Vagina (tissue), 2 donors: ENCODE measurements around the gene C1QTNF8. TPM values are rescaled to one million over a fixed set of nuclear protein-coding genes. Genes with fewer than 3 reads are reported as not detected.

ENCODE experiments used
- DNase-seq, 2 donors: peaks; one replicate each; pipeline ENCODE4 v3.0.0-alpha.2; 2017; ENCODE audit errors: extremely low spot score in 2 of 2
- H3K27ac ChIP-seq: fragments of 200-600 bp; sonication (generic); one replicate; pipeline ENCODE4 v1.5.1; 2019
- H3K27me3 ChIP-seq: fragments of 200-600 bp; sonication (generic); one replicate; pipeline ENCODE4 v1.5.1; 2019
- H3K36me3 ChIP-seq, 2 donors: fragments of 200-600 bp; sonication (generic); one replicate each; pipeline ENCODE4 v1.5.1; 2017 to 2019
- H3K4me1 ChIP-seq: fragments of 200-600 bp; sonication (generic); one replicate; pipeline ENCODE4 v1.5.1; 2019
- H3K4me3 ChIP-seq, 2 donors: fragments of 200-600 bp; sonication (generic); 1 replicate in 1 of 2; 2 replicates in 1 of 2; pipeline ENCODE4 v1.5.1; 2016 to 2019
- H3K9me3 ChIP-seq: fragments of 200-600 bp; sonication (generic); one replicate; pipeline ENCODE4 v1.5.1; 2019
- POLR2A ChIP-seq, 2 donors: fragments of 450-650 bp; IDR thresholded peaks; one replicate each; pipeline ENCODE4 v1.6.1; 2017; ENCODE audit warnings: antibody characterized with exemption in 2 of 2, mild to moderate bottlenecking in 2 of 2, moderate library complexity in 2 of 2
- POLR2AphosphoS5 ChIP-seq, 2 donors: sonication (generic); formaldehyde crosslinking; IDR thresholded peaks; one replicate each; pipeline ENCODE4 v1.9.0; 2017; ENCODE audit warnings: antibody characterized with exemption in 2 of 2, mild to moderate bottlenecking in 2 of 2, low read depth in 1 of 2; ENCODE audit not compliant: insufficient read depth in 1 of 2
- intact Hi-C: fragments of 100-400 bp; cut with DNase I; formaldehyde crosslinking; loops from one replicate; pipeline ENCODE4 v1.15.1; 2023
- total RNA-seq: library from RNA; depleted of rRNA; stranded (reverse); fragments of >200 nt; gene quantifications from one replicate; pipeline ENCODE4 v1.2.3, GENCODE V29; 2016
- TF ChIP-seq, protein P1 (sequence below), 3 experiments: fragments of 450-650 bp in 2 of 3; fragments of 200-600 bp in 1 of 3; sonication (generic) in 1 of 3; IDR thresholded peaks; one replicate each; pipeline ENCODE4 v1.5.1; 2017 to 2019; ENCODE audit warnings: antibody characterized with exemption in 3 of 3, mild to moderate bottlenecking in 2 of 3, moderate library complexity in 2 of 3

Gene C1QTNF8
- total RNA-seq, 1 donor from 2014 or later = not detected

DNA sequence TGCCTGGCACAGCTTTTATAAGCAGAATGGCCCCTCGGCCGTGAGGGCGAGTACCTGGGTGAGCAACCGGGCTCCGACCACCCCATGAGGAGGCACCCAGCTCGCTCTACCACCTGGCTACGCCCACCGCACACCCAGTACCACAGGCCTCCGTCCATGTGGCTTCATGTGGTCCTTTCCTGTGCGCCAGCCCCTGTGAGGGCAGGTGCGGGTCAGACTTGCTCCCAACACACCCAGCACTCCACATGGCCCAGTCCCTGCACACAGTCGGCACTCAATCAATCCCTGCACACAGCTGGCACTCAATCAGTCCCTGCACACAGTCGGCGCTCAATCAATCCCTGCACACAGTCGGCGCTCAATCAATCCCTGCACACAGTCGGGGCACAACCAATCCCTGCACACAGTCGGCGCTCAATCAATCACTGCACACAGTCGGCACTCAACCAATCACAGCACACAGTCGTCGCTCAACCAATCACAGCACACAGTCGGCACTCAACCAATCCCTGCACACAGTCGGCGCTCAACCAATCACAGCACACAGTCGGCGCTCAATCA, 4.0 kb downstream of the C1QTNF8 start:
- H3K27ac ChIP-seq = no peak overlapping the region
- peaks cover 25% of the 10 kb centered on the region for H3K4me1 ChIP-seq
- DNase-seq = no peak
- TF ChIP-seq POLR2A (IDR thresholded peaks at IDR 0.05) (no peak), POLR2AphosphoS5 (IDR thresholded peaks at IDR 0.05; ENCODE audit: insufficient read depth in 1 of 2, low read depth in 1 of 2) (no peak)
- TF ChIP-seq, protein P1, sequence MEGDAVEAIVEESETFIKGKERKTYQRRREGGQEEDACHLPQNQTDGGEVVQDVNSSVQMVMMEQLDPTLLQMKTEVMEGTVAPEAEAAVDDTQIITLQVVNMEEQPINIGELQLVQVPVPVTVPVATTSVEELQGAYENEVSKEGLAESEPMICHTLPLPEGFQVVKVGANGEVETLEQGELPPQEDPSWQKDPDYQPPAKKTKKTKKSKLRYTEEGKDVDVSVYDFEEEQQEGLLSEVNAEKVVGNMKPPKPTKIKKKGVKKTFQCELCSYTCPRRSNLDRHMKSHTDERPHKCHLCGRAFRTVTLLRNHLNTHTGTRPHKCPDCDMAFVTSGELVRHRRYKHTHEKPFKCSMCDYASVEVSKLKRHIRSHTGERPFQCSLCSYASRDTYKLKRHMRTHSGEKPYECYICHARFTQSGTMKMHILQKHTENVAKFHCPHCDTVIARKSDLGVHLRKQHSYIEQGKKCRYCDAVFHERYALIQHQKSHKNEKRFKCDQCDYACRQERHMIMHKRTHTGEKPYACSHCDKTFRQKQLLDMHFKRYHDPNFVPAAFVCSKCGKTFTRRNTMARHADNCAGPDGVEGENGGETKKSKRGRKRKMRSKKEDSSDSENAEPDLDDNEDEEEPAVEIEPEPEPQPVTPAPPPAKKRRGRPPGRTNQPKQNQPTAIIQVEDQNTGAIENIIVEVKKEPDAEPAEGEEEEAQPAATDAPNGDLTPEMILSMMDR (IDR thresholded peaks at IDR 0.05) = no peak
- H3K36me3 ChIP-seq = no peaks in the 10 kb centered on the region
- no peak overlapping the region for H3K4me3 ChIP-seq
- intact Hi-C loops = no loop called here
- H3K9me3 ChIP-seq = no peaks in the 10 kb centered on the region
- H3K27me3 ChIP-seq = no peaks in the 10 kb centered on the region

DNA sequence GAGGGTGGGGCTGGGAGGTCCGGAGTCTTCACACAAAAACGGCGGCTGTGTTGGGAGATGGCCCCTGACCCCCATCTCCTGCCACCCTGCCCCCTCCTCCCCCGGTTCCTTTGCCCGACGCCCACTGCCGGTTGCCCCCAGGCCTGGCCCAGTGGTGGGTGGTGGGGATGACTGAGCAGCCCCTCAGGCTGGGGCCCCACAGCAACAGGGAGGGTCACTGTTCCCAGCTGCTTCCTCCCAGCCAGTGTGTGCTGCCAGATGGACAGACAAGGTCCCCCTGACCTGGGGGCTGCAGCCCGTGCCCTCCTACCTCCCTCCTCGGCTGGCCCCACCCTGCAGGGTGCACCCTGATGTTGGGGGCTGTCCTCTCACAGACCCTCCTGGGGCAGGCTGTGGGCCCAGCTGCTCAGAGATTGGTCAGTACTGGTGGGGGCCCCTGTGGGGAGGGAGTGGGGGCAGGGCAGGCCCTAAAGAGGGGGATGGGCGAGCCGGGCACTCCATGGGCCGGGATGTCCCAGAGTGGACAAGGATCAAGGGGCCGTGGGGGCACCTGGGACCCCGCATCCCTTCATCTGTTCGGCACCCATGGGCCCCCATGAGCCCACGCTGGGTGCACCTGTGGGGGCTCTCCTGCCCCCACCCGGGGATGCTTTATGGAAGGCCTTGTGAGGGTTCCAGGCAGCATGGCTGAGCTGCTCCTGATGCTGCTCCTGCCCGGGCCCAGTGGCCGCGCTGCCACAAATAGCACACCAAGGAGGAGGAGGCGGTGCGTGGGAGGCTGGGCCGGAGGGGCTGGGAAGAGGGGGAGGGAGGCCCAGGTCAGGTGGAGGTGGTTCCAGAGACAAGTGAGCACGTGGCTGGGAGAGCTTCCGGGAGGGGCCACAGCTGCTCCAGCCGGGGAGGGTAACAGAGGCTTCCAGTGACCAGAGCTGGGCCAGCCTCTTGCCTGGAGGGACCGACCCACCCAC, 5.1 kb downstream of the C1QTNF8 start:
- intact Hi-C loops = loop anchor here (1.0 kb wide), 1 partner anchor 319 kb away; no protein-coding TSS in a partner anchor
- Histone ChIP-seq H3K27ac (no peak overlapping the region), H3K27me3 (no peaks in the 10 kb centered on the region)

GRCh38 chr16:1089822-1090619, 6.0 kb downstream of the C1QTNF8 start:
- no peak overlapping the region for H3K27ac ChIP-seq
- H3K4me3 ChIP-seq = peak overlapping the region; percentile 33 to 34
- H3K36me3 ChIP-seq = no peaks in the 10 kb centered on the region
- no peak for TF ChIP-seq POLR2A (IDR thresholded peaks at IDR 0.05)
- TF ChIP-seq POLR2AphosphoS5 (IDR thresholded peaks at IDR 0.05; ENCODE audit: insufficient read depth in 1 of 2, low read depth in 1 of 2) = peak in 1 of 2 donors; percentile 17
- TF ChIP-seq, protein P1 (IDR thresholded peaks at IDR 0.05) = no peak
- peaks cover 25% of the 10 kb centered on the region for H3K4me1 ChIP-seq
- H3K9me3 ChIP-seq = peaks cover 4% of the 10 kb centered on the region
- DNase-seq = no peak
- H3K27me3 ChIP-seq = no peaks in the 10 kb centered on the region
- intact Hi-C loops = loop anchor here (1.0 kb wide), 1 partner anchor 318 kb away; no protein-coding TSS in a partner anchor

More for the DNA sequence above, 5.1 kb downstream of the C1QTNF8 start:
- Histone ChIP-seq H3K9me3 (no peaks in the 10 kb centered on the region), H3K36me3 (no peaks in the 10 kb centered on the region), H3K4me3 (peak overlapping the region; percentile 33 to 34), H3K4me1 (peaks cover 25% of the 10 kb centered on the region)
- TF ChIP-seq POLR2AphosphoS5 (IDR thresholded peaks at IDR 0.05; ENCODE audit: insufficient read depth in 1 of 2, low read depth in 1 of 2) (no peak), POLR2A (IDR thresholded peaks at IDR 0.05) (no peak)
- TF ChIP-seq, protein P1 (IDR thresholded peaks at IDR 0.05) = no peak
- DNase-seq = no peak

- TF ChIP-seq POLR2AphosphoS5 (IDR thresholded peaks at IDR 0.05; ENCODE audit: insufficient read depth in 1 of 2, low read depth in 1 of 2) (no peak), POLR2A (IDR thresholded peaks at IDR 0.05) (no peak)
- TF ChIP-seq, protein P1 (IDR thresholded peaks at IDR 0.05) = no peak
- intact Hi-C loops = no loop called here
- peaks cover 10% of the 10 kb centered on the region for H3K9me3 ChIP-seq
- peaks cover 25% of the 10 kb centered on the region for H3K4me1 ChIP-seq
- peak overlapping the region; percentile 33 to 34 for H3K4me3 ChIP-seq
- no peaks in the 10 kb centered on the region for H3K36me3 ChIP-seq
- DNase-seq = no peak
- no peaks in the 10 kb centered on the region for H3K27me3 ChIP-seq
- no peak overlapping the region for H3K27ac ChIP-seq
Measured at GRCh38 chr16:1089439-1089821, 6.6 kb downstream of the C1QTNF8 start.
